Vagina (tissue), 2 donors: ENCODE results near the gene ARHGEF40.

Experiments
- POLR2A ChIP-seq, 2 donors: fragments of 450-650 bp; IDR thresholded peaks; one replicate each; pipeline ENCODE4 v1.6.1; 2017; ENCODE audit warnings: antibody characterized with exemption in 2 of 2, mild to moderate bottlenecking in 2 of 2, moderate library complexity in 2 of 2
- POLR2AphosphoS5 ChIP-seq, 2 donors: sonication (generic); formaldehyde crosslinking; IDR thresholded peaks; one replicate each; pipeline ENCODE4 v1.9.0; 2017; ENCODE audit warnings: antibody characterized with exemption in 2 of 2, mild to moderate bottlenecking in 2 of 2, low read depth in 1 of 2; ENCODE audit not compliant: insufficient read depth in 1 of 2
- TF ChIP-seq, protein P1 (sequence below), 3 experiments: fragments of 450-650 bp in 2 of 3; fragments of 200-600 bp in 1 of 3; sonication (generic) in 1 of 3; IDR thresholded peaks; one replicate each; pipeline ENCODE4 v1.5.1; 2017 to 2019; ENCODE audit warnings: antibody characterized with exemption in 3 of 3, mild to moderate bottlenecking in 2 of 3, moderate library complexity in 2 of 3

DNA sequence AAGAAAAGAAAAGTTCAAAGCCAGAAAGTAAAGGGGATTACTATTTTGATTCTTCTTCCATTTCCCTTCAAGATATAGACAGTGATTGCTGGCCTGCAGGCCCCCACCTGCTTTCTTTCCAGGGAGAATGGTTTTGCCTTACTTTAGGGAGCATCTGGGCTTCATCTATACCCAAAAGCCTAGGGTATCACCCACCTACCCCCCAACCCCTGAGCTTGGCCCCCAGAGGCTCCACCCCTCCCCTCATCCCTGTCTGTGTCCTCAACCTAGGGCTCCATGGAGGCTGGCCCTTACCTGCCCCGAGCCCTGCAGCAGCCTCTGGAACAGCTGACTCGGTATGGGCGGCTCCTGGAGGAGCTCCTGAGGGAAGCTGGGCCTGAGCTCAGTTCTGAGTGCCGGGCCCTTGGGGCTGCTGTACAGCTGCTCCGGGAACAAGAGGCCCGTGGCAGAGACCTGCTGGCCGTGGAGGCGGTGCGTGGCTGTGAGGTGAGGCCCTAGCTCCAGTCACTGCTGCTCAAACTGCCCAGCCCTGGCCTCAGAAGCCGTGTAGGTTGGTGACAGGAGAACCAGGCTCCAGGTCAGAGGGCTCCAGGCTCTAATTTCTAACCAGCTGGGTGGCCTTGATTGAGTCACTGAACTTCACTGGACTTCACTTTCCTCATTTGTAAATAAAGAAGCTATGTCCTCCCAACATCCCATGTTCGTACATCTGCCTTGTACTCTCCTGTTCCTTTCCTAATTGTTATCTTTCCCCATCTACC, 13.6 kb downstream of the ARHGEF40 start:
- TF ChIP-seq, protein P1, sequence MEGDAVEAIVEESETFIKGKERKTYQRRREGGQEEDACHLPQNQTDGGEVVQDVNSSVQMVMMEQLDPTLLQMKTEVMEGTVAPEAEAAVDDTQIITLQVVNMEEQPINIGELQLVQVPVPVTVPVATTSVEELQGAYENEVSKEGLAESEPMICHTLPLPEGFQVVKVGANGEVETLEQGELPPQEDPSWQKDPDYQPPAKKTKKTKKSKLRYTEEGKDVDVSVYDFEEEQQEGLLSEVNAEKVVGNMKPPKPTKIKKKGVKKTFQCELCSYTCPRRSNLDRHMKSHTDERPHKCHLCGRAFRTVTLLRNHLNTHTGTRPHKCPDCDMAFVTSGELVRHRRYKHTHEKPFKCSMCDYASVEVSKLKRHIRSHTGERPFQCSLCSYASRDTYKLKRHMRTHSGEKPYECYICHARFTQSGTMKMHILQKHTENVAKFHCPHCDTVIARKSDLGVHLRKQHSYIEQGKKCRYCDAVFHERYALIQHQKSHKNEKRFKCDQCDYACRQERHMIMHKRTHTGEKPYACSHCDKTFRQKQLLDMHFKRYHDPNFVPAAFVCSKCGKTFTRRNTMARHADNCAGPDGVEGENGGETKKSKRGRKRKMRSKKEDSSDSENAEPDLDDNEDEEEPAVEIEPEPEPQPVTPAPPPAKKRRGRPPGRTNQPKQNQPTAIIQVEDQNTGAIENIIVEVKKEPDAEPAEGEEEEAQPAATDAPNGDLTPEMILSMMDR (IDR thresholded peaks at IDR 0.05) = no peak
- no peak for TF ChIP-seq POLR2AphosphoS5 (IDR thresholded peaks at IDR 0.05; ENCODE audit: insufficient read depth in 1 of 2, low read depth in 1 of 2)
- no peak for TF ChIP-seq POLR2A (IDR thresholded peaks at IDR 0.05)
